ENCODE results near the gene PTPRCAP.

The PTPRCAP gene

GRCh38 chr11:67437809-67438157, 301 bp upstream of the PTPRCAP start:
- no peak for TF ChIP-seq CTCF (IDR thresholded peaks at IDR 0.05; ENCODE audit: low read depth, low read length)
- no peak for DNase-seq (ENCODE audit: extremely low read depth, low read depth)

- no peak for DNase-seq (ENCODE audit: extremely low read depth, low read depth)
- no peak for TF ChIP-seq CTCF (IDR thresholded peaks at IDR 0.05; ENCODE audit: low read depth, low read length)
Observed at GRCh38 chr11:67436459-67437081, 912 bp downstream of the PTPRCAP start.

- DNase-seq (ENCODE audit: extremely low read depth, low read depth), result no peak
- TF ChIP-seq CTCF (IDR thresholded peaks at IDR 0.05; ENCODE audit: low read depth, low read length), result no peak
Observed at GRCh38 chr11:67435727-67436458, 1.6 kb downstream of the PTPRCAP start.

GRCh38 chr11:67435031-67435726, 2.3 kb downstream of the PTPRCAP start:
- no peak for TF ChIP-seq CTCF (IDR thresholded peaks at IDR 0.05; ENCODE audit: low read depth, low read length)
- no peak for DNase-seq (ENCODE audit: extremely low read depth, low read depth)

GRCh38 chr11:67434395-67434881, 3.0 kb downstream of the PTPRCAP start:
- no peak for TF ChIP-seq CTCF (IDR thresholded peaks at IDR 0.05; ENCODE audit: low read depth, low read length)

GRCh38 chr11:67433536-67434394, 3.7 kb downstream of the PTPRCAP start:
- no peak for DNase-seq (ENCODE audit: extremely low read depth, low read depth)
- no peak for TF ChIP-seq CTCF (IDR thresholded peaks at IDR 0.05; ENCODE audit: low read depth, low read length)

More at GRCh38 chr11:67434395-67434881, 3.0 kb downstream of the PTPRCAP start:
- no peak for DNase-seq (ENCODE audit: extremely low read depth, low read depth)

Data from AG09319 (cell line).